K562 (cell line): Measurements from ENCODE around the gene PPP4R4.

Experiments
- ILK ChIP-seq: fragments of 450-650 bp; IDR thresholded peaks from 2 replicates; pipeline ENCODE4 v1.6.1; 2016; ENCODE audit warnings: missing genetic modification characterization, low read depth, mild to moderate bottlenecking, missing compliant biosample characterization, moderate library complexity, borderline replicate concordance
- RFX5 ChIP-seq: IDR thresholded peaks from 2 replicates; pipeline ENCODE4 v1.6.1; 2011; ENCODE audit warnings: low read depth, mild to moderate bottlenecking, improper control_type of control experiment, low read length
- SETDB1 ChIP-seq: IDR thresholded peaks from one replicate; pipeline ENCODE4 v1.6.1; 2012; ENCODE audit warnings: low read length, control low read depth, inconsistent platforms
- TF ChIP-seq, protein P1 (sequence below), 3 experiments: IDR thresholded peaks in 2 of 3; conservative IDR thresholded peaks in 1 of 3; 2 replicates each; pipeline ENCODE4 v1.5.1; 2011 to 2012; ENCODE audit warnings: low read length in 3 of 3, mild to moderate bottlenecking in 3 of 3, control low read depth in 2 of 3, improper control_type of control experiment in 1 of 3, inconsistent platforms in 1 of 3, low read depth in 1 of 3, mixed read lengths in 1 of 3, moderate library complexity in 1 of 3; ENCODE audit not compliant: insufficient read depth in 2 of 3

GRCh38 chr14:94307410-94307992 is 133.4 kb downstream of the PPP4R4 start:
- TF ChIP-seq RFX5: no peak
- no peak for TF ChIP-seq ILK
- no peak for TF ChIP-seq SETDB1
- TF ChIP-seq, protein P1, sequence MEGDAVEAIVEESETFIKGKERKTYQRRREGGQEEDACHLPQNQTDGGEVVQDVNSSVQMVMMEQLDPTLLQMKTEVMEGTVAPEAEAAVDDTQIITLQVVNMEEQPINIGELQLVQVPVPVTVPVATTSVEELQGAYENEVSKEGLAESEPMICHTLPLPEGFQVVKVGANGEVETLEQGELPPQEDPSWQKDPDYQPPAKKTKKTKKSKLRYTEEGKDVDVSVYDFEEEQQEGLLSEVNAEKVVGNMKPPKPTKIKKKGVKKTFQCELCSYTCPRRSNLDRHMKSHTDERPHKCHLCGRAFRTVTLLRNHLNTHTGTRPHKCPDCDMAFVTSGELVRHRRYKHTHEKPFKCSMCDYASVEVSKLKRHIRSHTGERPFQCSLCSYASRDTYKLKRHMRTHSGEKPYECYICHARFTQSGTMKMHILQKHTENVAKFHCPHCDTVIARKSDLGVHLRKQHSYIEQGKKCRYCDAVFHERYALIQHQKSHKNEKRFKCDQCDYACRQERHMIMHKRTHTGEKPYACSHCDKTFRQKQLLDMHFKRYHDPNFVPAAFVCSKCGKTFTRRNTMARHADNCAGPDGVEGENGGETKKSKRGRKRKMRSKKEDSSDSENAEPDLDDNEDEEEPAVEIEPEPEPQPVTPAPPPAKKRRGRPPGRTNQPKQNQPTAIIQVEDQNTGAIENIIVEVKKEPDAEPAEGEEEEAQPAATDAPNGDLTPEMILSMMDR (IDR thresholded peaks at IDR 0.05 in 2 of 3, conservative IDR thresholded peaks at IDR 0.05 in 1 of 3; ENCODE audit: insufficient read depth in 2 of 3, low read depth in 1 of 3, low read length in 3 of 3): peak in 2 of 3 experiments; percentile 33 to 36; a peak in 3 of 6 replicates
